ENCODE measurements around the gene TMEM89. TPM values are rescaled to one million over a fixed set of nuclear protein-coding genes. Genes with fewer than 3 reads are reported as not detected.

The TMEM89 gene
- total and polyA plus RNA-seq, 2 of the 13 experiments (the other 11 are each of a cell fraction or from before 2014, with no cell fraction given), result 0.31 to 0.59 TPM

DNA sequence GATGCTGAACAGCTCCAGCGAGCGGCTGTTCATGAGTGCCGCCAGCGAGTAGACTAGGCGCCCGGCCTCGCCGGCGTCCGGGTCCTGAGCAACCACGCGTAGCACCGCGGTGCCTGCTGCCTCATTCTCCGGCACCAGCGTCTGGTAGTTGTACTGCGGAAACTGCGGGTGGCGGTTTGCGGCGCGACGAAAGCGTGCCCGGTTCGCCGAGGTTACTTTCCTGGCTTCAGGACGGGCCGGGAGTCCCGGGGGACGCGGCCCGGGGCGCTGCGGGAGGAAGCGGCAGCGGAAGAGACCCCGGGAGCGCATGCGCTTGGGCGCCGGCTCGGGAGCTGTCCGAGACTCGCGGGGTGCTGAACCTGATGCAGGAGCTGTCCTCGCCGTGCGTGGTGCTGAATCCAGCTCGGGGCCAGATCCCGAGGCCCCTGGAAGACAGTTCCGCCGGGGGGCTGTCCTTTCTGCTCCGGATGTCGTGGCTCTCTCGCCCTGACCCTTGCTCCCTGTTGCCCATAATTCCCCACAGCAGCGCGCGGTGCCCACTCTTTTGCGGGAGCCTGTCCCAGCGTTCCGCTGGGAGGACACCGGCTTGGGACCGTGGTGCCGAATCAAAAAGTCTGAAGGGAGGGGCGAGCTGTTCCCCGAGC, 40.1 kb upstream of the TMEM89 start (continued):
- TF ChIP-seq TFDP1 (CRISPR knock-in tag; IDR thresholded peaks at IDR 0.05; ENCODE audit: borderline replicate concordance), result peak; percentile 88
- TF ChIP-seq GZF1 (CRISPR knock-in tag; IDR thresholded peaks at IDR 0.05), result peak; percentile 97
- TF ChIP-seq ZNF34 (CRISPR knock-in tag; IDR thresholded peaks at IDR 0.05; ENCODE audit: borderline replicate concordance), result peak; percentile 93
- peak; percentile 99 for TF ChIP-seq ZNF660 (CRISPR knock-in tag; IDR thresholded peaks at IDR 0.05; ENCODE audit: borderline replicate concordance, low read depth)
- TF ChIP-seq MXD3 (CRISPR knock-in tag; IDR thresholded peaks at IDR 0.05), result peak; percentile 100
- peak; percentile 100 for TF ChIP-seq MXD4 (CRISPR knock-in tag; IDR thresholded peaks at IDR 0.05)
- peak; percentile 100 for TF ChIP-seq MZF1 (CRISPR knock-in tag; IDR thresholded peaks at IDR 0.05; ENCODE audit: borderline replicate concordance)
- TF ChIP-seq, protein P1, sequence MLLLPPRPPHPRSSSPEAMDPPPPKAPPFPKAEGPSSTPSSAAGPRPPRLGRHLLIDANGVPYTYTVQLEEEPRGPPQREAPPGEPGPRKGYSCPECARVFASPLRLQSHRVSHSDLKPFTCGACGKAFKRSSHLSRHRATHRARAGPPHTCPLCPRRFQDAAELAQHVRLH (CRISPR knock-in tag; IDR thresholded peaks at IDR 0.05; ENCODE audit: borderline replicate concordance, low read depth), result peak; percentile 100
- TF ChIP-seq, protein P2, sequence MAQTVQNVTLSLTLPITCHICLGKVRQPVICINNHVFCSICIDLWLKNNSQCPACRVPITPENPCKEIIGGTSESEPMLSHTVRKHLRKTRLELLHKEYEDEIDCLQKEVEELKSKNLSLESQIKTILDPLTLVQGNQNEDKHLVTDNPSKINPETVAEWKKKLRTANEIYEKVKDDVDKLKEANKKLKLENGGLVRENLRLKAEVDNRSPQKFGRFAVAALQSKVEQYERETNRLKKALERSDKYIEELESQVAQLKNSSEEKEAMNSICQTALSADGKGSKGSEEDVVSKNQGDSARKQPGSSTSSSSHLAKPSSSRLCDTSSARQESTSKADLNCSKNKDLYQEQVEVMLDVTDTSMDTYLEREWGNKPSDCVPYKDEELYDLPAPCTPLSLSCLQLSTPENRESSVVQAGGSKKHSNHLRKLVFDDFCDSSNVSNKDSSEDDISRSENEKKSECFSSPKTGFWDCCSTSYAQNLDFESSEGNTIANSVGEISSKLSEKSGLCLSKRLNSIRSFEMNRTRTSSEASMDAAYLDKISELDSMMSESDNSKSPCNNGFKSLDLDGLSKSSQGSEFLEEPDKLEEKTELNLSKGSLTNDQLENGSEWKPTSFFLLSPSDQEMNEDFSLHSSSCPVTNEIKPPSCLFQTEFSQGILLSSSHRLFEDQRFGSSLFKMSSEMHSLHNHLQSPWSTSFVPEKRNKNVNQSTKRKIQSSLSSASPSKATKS (CRISPR knock-in tag; IDR thresholded peaks at IDR 0.05), result peak; percentile 100
- TF ChIP-seq KAT7 (CRISPR knock-in tag; IDR thresholded peaks at IDR 0.05; ENCODE audit: borderline replicate concordance), result peak; percentile 99
- TF ChIP-seq, protein P3, sequence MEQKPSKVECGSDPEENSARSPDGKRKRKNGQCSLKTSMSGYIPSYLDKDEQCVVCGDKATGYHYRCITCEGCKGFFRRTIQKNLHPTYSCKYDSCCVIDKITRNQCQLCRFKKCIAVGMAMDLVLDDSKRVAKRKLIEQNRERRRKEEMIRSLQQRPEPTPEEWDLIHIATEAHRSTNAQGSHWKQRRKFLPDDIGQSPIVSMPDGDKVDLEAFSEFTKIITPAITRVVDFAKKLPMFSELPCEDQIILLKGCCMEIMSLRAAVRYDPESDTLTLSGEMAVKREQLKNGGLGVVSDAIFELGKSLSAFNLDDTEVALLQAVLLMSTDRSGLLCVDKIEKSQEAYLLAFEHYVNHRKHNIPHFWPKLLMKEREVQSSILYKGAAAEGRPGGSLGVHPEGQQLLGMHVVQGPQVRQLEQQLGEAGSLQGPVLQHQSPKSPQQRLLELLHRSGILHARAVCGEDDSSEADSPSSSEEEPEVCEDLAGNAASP (CRISPR knock-in tag; IDR thresholded peaks at IDR 0.05; ENCODE audit: borderline replicate concordance), result peak; percentile 99
- TF ChIP-seq ZNF232 (CRISPR knock-in tag; IDR thresholded peaks at IDR 0.05; ENCODE audit: borderline replicate concordance), result peak; percentile 100
- TF ChIP-seq PCBP2 (optimal IDR thresholded peaks at IDR 0.05; ENCODE audit: low read depth, low read length, poor library complexity, severe bottlenecking), result no peak
- peak; percentile 99 for TF ChIP-seq ZHX1 (CRISPR knock-in tag; IDR thresholded peaks at IDR 0.05; ENCODE audit: low read depth)
- peak; percentile 100 for TF ChIP-seq ZNF552 (CRISPR knock-in tag; IDR thresholded peaks at IDR 0.05; ENCODE audit: borderline replicate concordance)
- no peak for TF ChIP-seq HMGA1 (CRISPR knock-in tag; conservative IDR thresholded peaks at IDR 0.05)
- TF ChIP-seq IRF2 (CRISPR knock-in tag; IDR thresholded peaks at IDR 0.05), result peak; percentile 100
- TF ChIP-seq CENPBD1 (CRISPR knock-in tag; IDR thresholded peaks at IDR 0.05; ENCODE audit: borderline replicate concordance, low read depth), result peak; percentile 100
- TF ChIP-seq CREM (IDR thresholded peaks at IDR 0.05), result no peak
- TF ChIP-seq CREM (CRISPR knock-in tag; IDR thresholded peaks at IDR 0.05), result peak; percentile 85
- TF ChIP-seq HDAC2 (CRISPR knock-in tag; IDR thresholded peaks at IDR 0.05), result peak; percentile 99
- TF ChIP-seq IKZF1 (IDR thresholded peaks at IDR 0.05), result no peak
